Gastroesophageal sphincter (tissue), 3 donors: ENCODE measurements around the gene KRABD2.

Experiments
- EP300 ChIP-seq: sonication (generic); formaldehyde crosslinking; IDR thresholded peaks from one replicate; pipeline ENCODE4 v1.6.1; 2017; ENCODE audit warnings: antibody characterized with exemption, mild to moderate bottlenecking
- TF ChIP-seq, protein P1 (sequence below), 4 experiments: fragments of 200-600 bp in 2 of 4; fragments of 450-650 bp in 2 of 4; sonication (generic) in 1 of 4; IDR thresholded peaks; one replicate each; pipeline ENCODE4 v1.5.1; 2017 to 2019; ENCODE audit warnings: antibody characterized with exemption in 4 of 4, mild to moderate bottlenecking in 2 of 4, moderate library complexity in 2 of 4

DNA sequence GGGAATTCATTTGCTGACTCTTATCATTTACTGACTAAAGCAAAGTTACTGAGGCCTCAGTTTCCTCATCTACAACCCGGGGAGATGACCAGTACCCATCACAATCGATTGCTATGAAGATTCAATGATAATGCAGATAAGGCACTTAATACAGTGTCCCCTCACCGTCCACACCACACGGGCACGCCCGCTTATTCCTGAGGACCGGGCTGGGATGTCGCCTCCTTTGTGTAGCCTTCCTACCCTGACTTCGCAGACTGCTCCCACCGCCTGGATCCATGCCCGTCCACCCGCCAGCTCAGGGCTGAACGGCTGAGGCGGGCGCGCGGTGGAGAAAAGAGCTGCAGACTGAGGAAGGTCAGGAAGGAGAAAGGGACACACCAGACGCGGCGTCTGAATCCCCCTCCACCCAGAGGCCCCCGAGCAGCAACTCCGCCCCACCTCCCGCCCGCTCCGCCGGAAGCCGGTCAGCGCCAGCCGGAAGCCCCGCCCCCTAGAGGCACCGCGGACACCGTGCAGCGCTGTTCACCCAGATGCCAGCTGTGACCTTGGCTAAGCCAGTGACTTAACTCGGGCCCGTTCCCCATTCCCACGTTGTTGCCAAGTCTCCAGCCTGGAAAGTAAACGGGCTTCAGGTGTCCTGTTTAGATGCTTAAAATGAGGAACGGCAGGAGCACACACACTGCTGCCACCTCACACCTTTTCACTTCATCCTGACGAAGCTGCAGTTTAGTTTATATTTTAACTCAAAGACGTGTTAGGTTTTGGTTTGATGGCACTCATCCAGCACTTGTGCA is at the start of gene KRABD2:
- TF ChIP-seq, protein P1, sequence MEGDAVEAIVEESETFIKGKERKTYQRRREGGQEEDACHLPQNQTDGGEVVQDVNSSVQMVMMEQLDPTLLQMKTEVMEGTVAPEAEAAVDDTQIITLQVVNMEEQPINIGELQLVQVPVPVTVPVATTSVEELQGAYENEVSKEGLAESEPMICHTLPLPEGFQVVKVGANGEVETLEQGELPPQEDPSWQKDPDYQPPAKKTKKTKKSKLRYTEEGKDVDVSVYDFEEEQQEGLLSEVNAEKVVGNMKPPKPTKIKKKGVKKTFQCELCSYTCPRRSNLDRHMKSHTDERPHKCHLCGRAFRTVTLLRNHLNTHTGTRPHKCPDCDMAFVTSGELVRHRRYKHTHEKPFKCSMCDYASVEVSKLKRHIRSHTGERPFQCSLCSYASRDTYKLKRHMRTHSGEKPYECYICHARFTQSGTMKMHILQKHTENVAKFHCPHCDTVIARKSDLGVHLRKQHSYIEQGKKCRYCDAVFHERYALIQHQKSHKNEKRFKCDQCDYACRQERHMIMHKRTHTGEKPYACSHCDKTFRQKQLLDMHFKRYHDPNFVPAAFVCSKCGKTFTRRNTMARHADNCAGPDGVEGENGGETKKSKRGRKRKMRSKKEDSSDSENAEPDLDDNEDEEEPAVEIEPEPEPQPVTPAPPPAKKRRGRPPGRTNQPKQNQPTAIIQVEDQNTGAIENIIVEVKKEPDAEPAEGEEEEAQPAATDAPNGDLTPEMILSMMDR (IDR thresholded peaks at IDR 0.05): peak; percentile 19 to 87 (median 55)
- no peak for TF ChIP-seq EP300
